Erythroblast (primary cell): ENCODE measurements around the gene CCR7.

Experiments used
- GATA1 ChIP-seq: IDR thresholded peaks from 2 replicates; pipeline ENCODE4 v1.6.1; 2011; ENCODE audit warnings: low read depth, mild to moderate bottlenecking, control low read depth, low read length, moderate library complexity
- POLR2A ChIP-seq: IDR thresholded peaks from 2 replicates; pipeline ENCODE4 v1.6.1; 2011; ENCODE audit warnings: mild to moderate bottlenecking, low read length

- TF ChIP-seq POLR2A (no peak), GATA1 (no peak)
Observed at GRCh38 chr17:40564883-40565768, at the start of gene CCR7.
